Loucy (cell line): ENCODE measurements around the gene NRXN3.

Experiments used
- CTCF ChIP-seq: fragments of 200-600 bp; sonication (generic); conservative IDR thresholded peaks from 2 replicates; pipeline ENCODE4 v1.5.1; 2014; ENCODE audit warnings: mild to moderate bottlenecking, antibody characterized with exemption, low read length
- EZH2phosphoT487 ChIP-seq: fragments of 200-600 bp; IDR thresholded peaks from 2 replicates; pipeline ENCODE4 v1.6.1; 2018; ENCODE audit warnings: antibody characterized with exemption, mild to moderate bottlenecking, moderate library complexity, borderline replicate concordance

- no peak for TF ChIP-seq EZH2phosphoT487
- TF ChIP-seq CTCF, result no peak
Observed at GRCh38 chr14:78297858-78298257, 127.7 kb downstream of the NRXN3 start.
